NCI-H146 treated with DMSO at 0.1 percent for 48 hours (cell line): ENCODE data around the gene WSCD2.

ENCODE experiments used
- DNase-seq: peaks from one replicate; lab custom pipeline; 2025; ENCODE audit not compliant: unreplicated experiment; lab: John Stamatoyannopoulos, UW

The WSCD2 gene

GRCh38 chr12:108129017-108129812, at the start of gene WSCD2:
TSS of gene WSCD2 (plus strand) at chr12:108129288. CDS start at chr12:108195833, 66,545 bp downstream.
- no peak for DNase-seq

DNA sequence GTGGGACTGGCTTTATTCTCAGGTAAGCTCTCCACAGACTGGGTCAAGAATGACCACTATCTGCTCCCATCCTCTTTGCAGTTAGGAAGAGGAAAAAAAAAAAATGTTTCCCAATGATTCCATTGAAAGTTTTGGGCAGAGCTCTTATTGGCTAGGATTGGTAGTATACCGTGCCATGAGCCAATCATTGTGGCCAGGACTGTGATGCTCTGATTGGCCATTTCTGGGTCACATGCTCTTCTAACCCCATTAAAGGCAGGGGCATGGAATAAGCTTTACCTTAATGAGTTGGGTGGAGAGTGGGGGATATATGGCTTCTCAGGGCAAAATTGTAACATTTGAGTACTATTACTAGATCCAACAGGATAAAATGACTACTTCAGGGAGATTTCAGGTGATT, 49.4 kb upstream of the WSCD2 start:
- DNase-seq, result no peak

GRCh38 chr12:108080363-108080762, 48.7 kb upstream of the WSCD2 start:
- DNase-seq, result no peak

DNA sequence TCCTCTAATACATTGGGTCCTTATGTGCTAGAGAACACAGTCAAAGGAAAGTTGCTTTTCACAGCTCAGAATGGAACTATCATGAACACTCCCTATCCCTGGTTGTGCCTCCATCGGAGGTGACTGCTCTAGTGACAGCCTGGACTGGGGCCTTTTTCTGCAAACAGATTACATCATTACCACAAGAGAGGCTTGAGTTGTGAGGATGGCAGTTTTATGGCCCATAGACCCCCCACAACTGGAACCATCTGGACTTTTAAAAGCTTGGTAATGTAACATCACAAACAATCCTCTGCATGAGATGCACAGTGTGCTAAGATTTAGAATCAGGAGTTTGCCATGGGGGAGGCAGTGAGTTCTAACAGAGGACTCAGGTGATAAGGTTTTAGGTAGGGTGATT, 46.6 kb upstream of the WSCD2 start:
- DNase-seq, result no peak

- DNase-seq, result no peak
Measured at GRCh38 chr12:108087900-108088299, 41.2 kb upstream of the WSCD2 start.

DNA sequence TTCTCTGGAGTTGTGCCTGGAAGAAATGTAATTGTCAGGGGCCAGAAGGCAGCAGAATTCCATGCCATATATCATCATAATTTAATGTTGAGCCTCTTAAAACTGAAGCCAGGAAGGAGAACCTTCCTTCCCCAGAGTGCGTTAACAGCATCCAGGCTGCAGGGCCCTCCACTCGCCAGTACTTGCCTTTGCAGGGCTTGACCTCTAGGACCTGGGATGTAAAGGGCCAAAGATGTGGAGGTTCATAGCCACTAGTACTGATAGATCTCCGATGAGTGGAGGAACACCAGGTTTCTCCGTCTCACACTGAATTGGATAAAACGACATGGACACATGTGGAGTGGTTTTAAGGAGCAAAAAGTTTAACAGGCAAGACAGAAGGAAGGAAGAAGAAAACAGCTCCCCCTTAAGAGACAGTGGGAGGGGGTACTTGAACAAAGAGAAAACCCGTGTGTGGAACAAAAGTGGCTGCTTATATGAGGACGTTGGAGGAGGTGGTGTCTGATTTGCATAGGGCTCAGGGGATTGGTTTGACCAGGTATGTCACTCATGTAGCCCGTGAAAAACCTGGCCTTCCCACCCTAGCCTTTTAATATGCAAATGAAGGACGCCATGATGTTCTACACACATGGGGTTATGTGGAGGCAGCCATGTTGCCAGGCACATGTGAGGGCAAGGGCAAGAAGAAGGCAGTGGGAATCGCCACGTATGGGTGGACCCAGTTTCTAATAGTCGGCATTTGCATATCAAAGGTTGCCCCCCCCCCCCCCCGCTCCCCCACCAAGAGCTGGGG, 38.8 kb upstream of the WSCD2 start:
- no peak for DNase-seq

GRCh38 chr12:108090932-108091678, 38.0 kb upstream of the WSCD2 start:
- DNase-seq, result no peak

- no peak for DNase-seq
Measured at GRCh38 chr12:108091679-108092051, 37.4 kb upstream of the WSCD2 start.

GRCh38 chr12:108093209-108093608, 35.9 kb upstream of the WSCD2 start:
- DNase-seq, result no peak

GRCh38 chr12:108094056-108094649, 34.9 kb upstream of the WSCD2 start:
- no peak for DNase-seq

DNA sequence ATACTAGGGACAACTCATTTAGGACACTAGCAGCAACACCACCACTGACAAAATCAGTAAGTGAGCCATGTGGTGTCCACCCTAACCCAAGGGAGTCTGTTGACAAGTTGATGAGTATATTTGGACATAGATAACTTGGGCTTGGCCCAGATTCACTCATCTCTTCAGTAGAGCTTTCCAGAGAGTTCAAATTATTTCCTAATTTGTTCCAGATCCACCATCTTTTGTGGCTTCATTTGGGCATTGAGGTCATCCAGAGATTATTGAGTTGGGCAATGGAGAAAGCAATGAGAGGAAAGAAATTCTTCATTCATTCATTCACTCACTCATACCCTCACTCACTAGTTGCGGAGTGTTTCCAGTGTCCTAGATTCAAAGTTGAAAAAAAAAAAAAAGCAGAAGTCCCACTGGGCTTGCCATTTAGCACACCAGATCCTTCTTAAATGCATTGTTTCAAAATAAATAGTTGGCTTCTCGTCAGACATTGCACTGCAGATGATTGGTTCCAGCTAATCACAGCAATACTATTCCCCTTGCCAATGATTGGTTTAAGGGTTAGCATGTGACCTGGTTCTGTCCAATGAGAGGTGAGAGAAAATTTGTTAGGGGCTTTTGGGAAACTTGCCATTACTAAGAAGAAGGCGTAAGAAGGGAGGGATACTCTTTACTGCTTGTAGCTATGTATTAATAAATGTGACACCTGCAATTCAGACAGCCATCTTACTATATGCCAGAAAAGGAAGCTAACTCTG, 31.8 kb upstream of the WSCD2 start:
- no peak for DNase-seq

GRCh38 chr12:108098374-108098773, 30.7 kb upstream of the WSCD2 start:
- DNase-seq, result no peak

- DNase-seq, result no peak
Measured at GRCh38 chr12:108099073-108099472, 30.0 kb upstream of the WSCD2 start.

DNA sequence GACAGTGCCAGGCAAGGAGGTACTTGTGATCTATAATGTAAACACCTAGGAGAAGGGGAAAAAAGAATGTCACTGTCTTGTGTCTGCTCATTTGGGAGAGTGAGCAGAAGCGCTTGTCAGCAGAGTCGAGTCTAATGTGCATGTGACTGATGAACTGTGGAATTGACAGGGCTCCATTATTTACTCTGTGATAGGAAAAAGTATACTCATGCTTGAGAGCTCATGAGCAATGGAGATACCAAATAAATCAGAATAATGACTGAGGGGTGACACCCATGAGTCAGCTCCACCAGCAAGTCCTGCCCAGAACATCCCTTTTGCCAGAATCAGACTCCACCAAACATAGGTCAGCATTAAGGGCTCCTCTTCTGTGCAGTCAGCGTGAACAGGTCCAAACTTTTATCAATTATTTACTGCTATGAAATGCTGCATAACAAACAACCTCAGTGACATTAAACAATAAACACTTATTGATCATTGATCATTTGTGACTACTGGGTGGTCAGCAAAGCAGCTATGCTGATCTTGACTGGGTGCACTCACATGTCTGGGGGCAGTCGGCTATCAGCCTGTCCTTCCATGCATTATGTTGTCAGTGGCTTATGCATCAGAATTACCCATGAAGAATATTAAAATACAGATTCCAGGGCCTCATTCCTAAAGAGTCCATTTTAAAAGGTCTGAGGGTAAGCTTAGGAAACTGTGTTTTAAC, 29.2 kb upstream of the WSCD2 start:
- no peak for DNase-seq

DNA sequence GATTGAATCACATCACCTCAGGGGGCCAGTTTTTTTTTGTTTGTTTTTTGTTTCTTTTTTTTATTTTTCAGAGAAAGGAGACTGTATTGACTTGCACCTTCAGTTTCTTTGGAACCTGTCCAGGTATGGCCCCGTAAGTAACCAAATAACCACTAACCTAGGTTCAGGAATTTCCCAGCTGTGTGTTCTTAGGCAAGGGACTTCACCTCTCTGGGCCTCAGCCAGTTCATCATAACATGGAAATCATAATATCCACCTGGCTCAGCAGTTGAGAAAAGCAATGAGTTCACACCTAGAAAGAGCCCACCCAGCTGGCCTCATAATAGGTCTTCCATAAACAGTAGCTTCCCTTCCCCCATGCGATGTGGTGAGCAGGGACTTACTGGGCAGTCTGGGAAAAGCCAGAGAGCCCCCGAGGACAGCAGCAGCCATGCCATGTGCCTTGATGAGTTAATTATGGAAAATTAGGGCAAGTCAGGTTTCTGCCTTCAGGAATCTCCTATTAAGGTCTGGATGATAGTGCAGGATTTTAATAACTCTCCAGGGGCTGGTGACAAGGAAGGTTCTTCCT, 27.4 kb upstream of the WSCD2 start:
- DNase-seq, result no peak

- DNase-seq, result no peak
Measured at GRCh38 chr12:108102363-108102762, 26.7 kb upstream of the WSCD2 start.

DNA sequence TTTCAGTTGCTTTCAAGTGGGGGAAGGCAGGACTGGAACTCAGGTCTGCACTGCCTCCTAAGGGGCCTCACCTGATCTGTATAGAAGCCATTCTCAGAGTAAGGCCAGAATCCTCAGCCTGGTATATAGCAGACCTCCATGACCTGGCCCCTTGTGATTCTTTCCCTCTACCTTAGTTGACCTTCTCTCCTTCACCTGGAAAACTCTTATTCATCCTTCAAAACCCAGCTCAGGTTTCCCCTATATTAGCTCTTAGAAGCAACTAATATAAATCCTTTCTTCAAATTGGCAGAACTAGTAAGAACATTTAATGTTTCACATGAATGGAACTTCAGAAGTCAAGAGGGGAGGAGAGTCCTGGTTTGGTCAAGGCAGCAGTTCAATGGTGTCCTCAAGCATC, 26.0 kb upstream of the WSCD2 start:
- no peak for DNase-seq

DNA sequence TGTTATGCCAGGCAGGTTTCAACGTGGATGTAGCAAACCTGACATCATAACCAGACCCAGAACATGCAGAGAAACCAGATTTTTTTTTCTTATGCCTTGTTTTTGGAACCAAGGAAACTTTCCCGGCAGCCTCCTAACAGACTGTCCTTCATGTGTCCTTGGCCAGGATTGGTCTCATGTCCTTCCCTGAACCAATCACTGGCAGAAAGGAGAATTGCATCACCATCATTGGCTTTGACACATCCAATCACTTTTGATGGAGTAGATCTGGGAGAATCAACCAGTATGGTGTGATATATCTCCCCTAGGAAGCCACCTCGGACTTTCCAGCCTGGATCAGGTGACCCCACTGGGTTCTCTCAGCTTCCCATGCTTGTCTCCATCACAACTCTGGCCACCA, 25.6 kb upstream of the WSCD2 start:
- DNase-seq, result no peak

DNA sequence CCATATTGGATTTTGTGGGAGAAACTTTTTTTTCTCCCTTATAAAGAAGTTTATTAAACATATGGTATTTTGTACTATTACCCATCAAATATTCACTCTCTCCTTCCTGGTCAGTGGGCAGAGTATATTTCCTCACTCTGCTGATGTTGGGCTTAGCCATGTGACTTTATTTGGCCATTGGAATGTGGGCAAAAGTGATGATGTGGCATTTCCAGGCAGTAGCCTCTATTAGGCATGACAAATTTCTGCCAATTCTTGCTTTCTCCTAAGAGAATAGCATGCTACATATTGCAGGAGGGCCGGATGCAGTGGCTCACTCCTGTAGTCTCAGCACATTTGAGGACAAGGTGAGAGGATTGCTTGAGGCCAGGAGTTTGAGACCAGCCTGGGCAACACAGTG, 24.4 kb upstream of the WSCD2 start:
- no peak for DNase-seq

DNA sequence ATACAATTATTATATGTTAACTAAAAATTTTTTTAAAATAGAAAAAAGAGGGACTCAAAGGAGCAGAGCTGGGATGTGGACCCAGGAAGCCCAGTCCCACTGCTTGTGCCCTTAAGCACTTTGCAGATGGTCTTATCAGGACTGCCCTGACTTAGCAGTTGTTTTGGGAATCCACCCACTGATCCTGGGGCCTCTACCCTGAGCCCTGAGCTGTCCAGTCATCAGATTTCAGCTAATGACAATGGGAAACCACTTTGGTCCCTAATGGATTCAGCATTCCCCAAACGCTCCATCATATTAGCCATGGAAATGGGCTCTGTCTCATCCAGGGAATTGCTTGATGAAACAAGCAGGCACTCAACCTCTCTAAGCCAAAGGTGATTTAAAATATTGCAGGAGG, 22.5 kb upstream of the WSCD2 start:
- DNase-seq, result no peak
